Stimulated activated CD8-positive, alpha-beta memory T cell treated with anti-CD3 and anti-CD28 coated beads, Interleukin-7, amount 100 ng/mL, for 24 hours (primary cell): Measurements from ENCODE around the gene PALM3.

ENCODE experiments used
- DNase-seq: peaks from one replicate; pipeline ENCODE4 v3.0.0-alpha.2; 2020; ENCODE audit warnings: low read depth

PALM3 gene

GRCh38 chr19:14061751-14062557, at the start of gene PALM3:
PALM3 (minus strand) TSS chr19:14062076; CDS start chr19:14061980, 96 bp downstream.
- no peak for DNase-seq

- DNase-seq: no peak
Measured at GRCh38 chr19:14111486-14111885, 49.6 kb upstream of the PALM3 start.

- no peak for DNase-seq
Measured at GRCh38 chr19:14110650-14111049, 48.8 kb upstream of the PALM3 start.

GRCh38 chr19:14107581-14108461, 45.9 kb upstream of the PALM3 start:
- no peak for DNase-seq

GRCh38 chr19:14106840-14107239, 45.0 kb upstream of the PALM3 start:
- no peak for DNase-seq

GRCh38 chr19:14105680-14106079, 43.8 kb upstream of the PALM3 start:
- no peak for DNase-seq

- no peak for DNase-seq
Measured at GRCh38 chr19:14103310-14103709, 41.4 kb upstream of the PALM3 start.

GRCh38 chr19:14102756-14103155, 40.9 kb upstream of the PALM3 start:
- no peak for DNase-seq

GRCh38 chr19:14102102-14102696, 40.3 kb upstream of the PALM3 start:
- DNase-seq: no peak

- DNase-seq: no peak
Measured at GRCh38 chr19:14101003-14101545, 39.2 kb upstream of the PALM3 start.

GRCh38 chr19:14097532-14098151, 35.8 kb upstream of the PALM3 start:
- no peak for DNase-seq

GRCh38 chr19:14096272-14096992, 34.6 kb upstream of the PALM3 start:
- DNase-seq: no peak

GRCh38 chr19:14094854-14095253, 33.0 kb upstream of the PALM3 start:
- DNase-seq: no peak

- DNase-seq: no peak
Measured at GRCh38 chr19:14093117-14093823, 31.4 kb upstream of the PALM3 start.

- no peak for DNase-seq
Measured at GRCh38 chr19:14091813-14092462, 30.1 kb upstream of the PALM3 start.

GRCh38 chr19:14091081-14091812, 29.4 kb upstream of the PALM3 start:
- DNase-seq: peak; percentile 23

GRCh38 chr19:14090509-14091080, 28.7 kb upstream of the PALM3 start, which contains the start of gene SAMD1:
SAMD1 (minus strand) TSS chr19:14090751.
- peak; percentile 71 for DNase-seq

- no peak for DNase-seq
Measured at GRCh38 chr19:14089662-14090508, 28.0 kb upstream of the PALM3 start.
